ENCODE measurements around the gene NXPE1.
A peak's percentile ranks its signal among the peaks of the same experiment; 100 is the strongest.
"Not testable (repeated sequence)": the region's sequence is repeated elsewhere in the genome, so short reads cannot be mapped to it uniquely, and the experiment has no call there.

Gene NXPE1

DNA sequence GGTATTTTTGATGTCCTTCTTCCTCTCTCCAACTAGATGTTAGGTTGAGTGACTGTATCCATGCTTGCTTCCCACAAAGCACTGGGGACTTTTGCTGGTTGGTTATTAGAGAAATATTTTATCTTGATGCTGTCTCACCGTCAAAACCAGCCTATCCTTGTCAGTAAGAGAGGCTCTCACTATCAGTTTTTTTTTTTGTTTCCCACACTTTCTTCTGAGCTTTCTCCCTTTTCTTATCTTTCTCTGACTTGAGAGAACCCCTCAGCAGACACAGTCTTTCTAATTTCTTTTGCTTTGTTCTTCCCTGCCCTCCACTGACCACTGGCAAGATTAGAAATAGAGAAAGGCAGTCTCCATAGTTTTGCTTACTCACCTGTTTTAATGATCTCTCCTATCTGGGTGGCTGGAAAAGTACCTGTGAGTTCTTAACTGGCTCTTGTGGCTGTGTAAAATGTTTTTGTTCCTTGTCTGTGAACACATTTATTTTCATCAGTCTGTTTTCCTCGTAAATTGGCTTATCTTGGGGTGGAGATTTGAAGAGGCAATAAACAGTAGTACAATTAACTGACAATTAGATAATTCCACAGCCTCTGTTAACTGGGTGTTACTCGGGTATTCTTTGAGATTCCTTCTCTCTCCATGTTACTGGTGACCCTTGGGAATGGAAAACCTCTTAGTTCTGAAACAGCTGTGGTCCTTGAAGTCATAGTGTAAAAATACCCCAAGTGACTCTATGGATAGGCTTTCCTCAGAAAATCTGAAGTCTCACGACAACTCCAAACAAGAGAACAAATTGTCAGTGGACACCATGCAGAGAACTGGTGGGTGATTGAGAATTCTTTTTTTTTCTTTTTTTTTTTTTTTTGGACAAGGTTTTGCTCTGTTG is at the start of gene NXPE1:
Gene NXPE1 (minus strand): TSS at position 457 of the 886 bp plus-strand sequence. CDS start 8,680 bp downstream, outside the sequence.
- peaks cover 0 to 18% of the 10 kb centered on the region in 2 donors for H3K4me1 ChIP-seq (ENCODE audit: control insufficient read depth in 2 of 2, insufficient read depth in 2 of 2, low read length in 2 of 2)
- H3K27ac ChIP-seq (ENCODE audit: low read depth in 2 of 2, low read length in 2 of 2) = peak within 1 kb of the TSS; percentile 74 to 92
- peak within 1 kb of the TSS; percentile 71 to 80 for H3K4me3 ChIP-seq (ENCODE audit: low read length in 2 of 2)
- no peaks in the 10 kb centered on the region for H3K27me3 ChIP-seq (ENCODE audit: control insufficient read depth in 2 of 2, insufficient read depth in 2 of 2, low read length in 2 of 2)
- peak within 1 kb of the TSS; percentile 53 to 76 for H3K9ac ChIP-seq (ENCODE audit: low read depth in 1 of 2, low read length in 2 of 2)
- H3K9me3 ChIP-seq (ENCODE audit: control insufficient read depth in 2 of 2, low read length in 2 of 2) = no peaks in the 10 kb centered on the region
- H3K36me3 ChIP-seq (ENCODE audit: control insufficient read depth in 2 of 2, insufficient read depth in 2 of 2, low read length in 2 of 2) = no peaks in the 10 kb centered on the region

- H3K27ac ChIP-seq (ENCODE audit: low read depth in 2 of 2, low read length in 2 of 2) = no peak overlapping the region
Observed at GRCh38 chr11:114609429-114609828, 49.7 kb upstream of the NXPE1 start.

GRCh38 chr11:114608605-114609004 is 48.9 kb upstream of the NXPE1 start:
- not testable (repeated sequence) for H3K9ac ChIP-seq (ENCODE audit: low read depth in 1 of 2, low read length in 2 of 2); H3K4me1 ChIP-seq (ENCODE audit: control insufficient read depth in 2 of 2, insufficient read depth in 2 of 2, low read length in 2 of 2); H3K9me3 ChIP-seq (ENCODE audit: control insufficient read depth in 2 of 2, low read length in 2 of 2); H3K36me3 ChIP-seq (ENCODE audit: control insufficient read depth in 2 of 2, insufficient read depth in 2 of 2, low read length in 2 of 2); H3K27me3 ChIP-seq (ENCODE audit: control insufficient read depth in 2 of 2, insufficient read depth in 2 of 2, low read length in 2 of 2); H3K4me3 ChIP-seq (ENCODE audit: low read length in 2 of 2); H3K27ac ChIP-seq (ENCODE audit: low read depth in 2 of 2, low read length in 2 of 2)

More at GRCh38 chr11:114609429-114609828, 49.7 kb upstream of the NXPE1 start:
- H3K36me3 ChIP-seq (ENCODE audit: control insufficient read depth in 2 of 2, insufficient read depth in 2 of 2, low read length in 2 of 2) = peaks cover 0 to 3% of the 10 kb centered on the region in 2 donors
- H3K9me3 ChIP-seq (ENCODE audit: control insufficient read depth in 2 of 2, low read length in 2 of 2) = peaks cover 3 to 4% of the 10 kb centered on the region in 2 donors
- H3K4me1 ChIP-seq (ENCODE audit: control insufficient read depth in 2 of 2, insufficient read depth in 2 of 2, low read length in 2 of 2) = no peaks in the 10 kb centered on the region
- H3K27me3 ChIP-seq (ENCODE audit: control insufficient read depth in 2 of 2, insufficient read depth in 2 of 2, low read length in 2 of 2) = no peaks in the 10 kb centered on the region
- H3K9ac ChIP-seq (ENCODE audit: low read depth in 1 of 2, low read length in 2 of 2) = no peak overlapping the region
- H3K4me3 ChIP-seq (ENCODE audit: low read length in 2 of 2) = no peak overlapping the region

GRCh38 chr11:114607753-114608459 is 48.2 kb upstream of the NXPE1 start:
- Histone ChIP-seq H3K27me3 (ENCODE audit: control insufficient read depth in 2 of 2, insufficient read depth in 2 of 2, low read length in 2 of 2) (no peaks in the 10 kb centered on the region), H3K4me1 (ENCODE audit: control insufficient read depth in 2 of 2, insufficient read depth in 2 of 2, low read length in 2 of 2) (no peaks in the 10 kb centered on the region), H3K9me3 (ENCODE audit: control insufficient read depth in 2 of 2, low read length in 2 of 2) (peaks cover under 1 to 3% of the 10 kb centered on the region in 2 donors), H3K27ac (ENCODE audit: low read depth in 2 of 2, low read length in 2 of 2) (no peak overlapping the region), H3K36me3 (ENCODE audit: control insufficient read depth in 2 of 2, insufficient read depth in 2 of 2, low read length in 2 of 2) (peaks cover 0 to 3% of the 10 kb centered on the region in 2 donors), H3K9ac (ENCODE audit: low read depth in 1 of 2, low read length in 2 of 2) (no peak overlapping the region), H3K4me3 (ENCODE audit: low read length in 2 of 2) (no peak overlapping the region)

DNA sequence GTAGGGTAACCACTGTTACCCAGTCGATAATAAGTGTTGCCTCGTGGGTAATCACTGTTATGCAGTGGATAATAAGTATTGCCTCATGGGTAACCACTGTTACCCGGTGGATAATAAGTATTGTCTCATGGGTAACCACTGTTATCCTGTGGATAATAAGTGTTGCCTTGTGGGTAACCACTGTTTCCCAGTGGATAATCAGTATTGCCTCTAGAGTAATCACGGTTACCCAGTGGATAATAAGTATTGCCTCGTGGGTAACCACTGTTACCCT is 47.1 kb upstream of the NXPE1 start:
- H3K9ac ChIP-seq (ENCODE audit: low read depth in 1 of 2, low read length in 2 of 2); H3K27me3 ChIP-seq (ENCODE audit: control insufficient read depth in 2 of 2, insufficient read depth in 2 of 2, low read length in 2 of 2); H3K4me3 ChIP-seq (ENCODE audit: low read length in 2 of 2); H3K27ac ChIP-seq (ENCODE audit: low read depth in 2 of 2, low read length in 2 of 2); H3K4me1 ChIP-seq (ENCODE audit: control insufficient read depth in 2 of 2, insufficient read depth in 2 of 2, low read length in 2 of 2); H3K9me3 ChIP-seq (ENCODE audit: control insufficient read depth in 2 of 2, low read length in 2 of 2); H3K36me3 ChIP-seq (ENCODE audit: control insufficient read depth in 2 of 2, insufficient read depth in 2 of 2, low read length in 2 of 2): not testable (repeated sequence)

- Histone ChIP-seq H3K36me3 (ENCODE audit: control insufficient read depth in 2 of 2, insufficient read depth in 2 of 2, low read length in 2 of 2) (no peaks in the 10 kb centered on the region), H3K27me3 (ENCODE audit: control insufficient read depth in 2 of 2, insufficient read depth in 2 of 2, low read length in 2 of 2) (no peaks in the 10 kb centered on the region), H3K9ac (ENCODE audit: low read depth in 1 of 2, low read length in 2 of 2) (no peak overlapping the region), H3K27ac (ENCODE audit: low read depth in 2 of 2, low read length in 2 of 2) (no peak overlapping the region), H3K9me3 (ENCODE audit: control insufficient read depth in 2 of 2, low read length in 2 of 2) (peaks cover 0 to 3% of the 10 kb centered on the region in 2 donors), H3K4me3 (ENCODE audit: low read length in 2 of 2) (no peak overlapping the region), H3K4me1 (ENCODE audit: control insufficient read depth in 2 of 2, insufficient read depth in 2 of 2, low read length in 2 of 2) (no peaks in the 10 kb centered on the region)
Observed at GRCh38 chr11:114606003-114606801, 46.5 kb upstream of the NXPE1 start.

- no peak overlapping the region for H3K27ac ChIP-seq (ENCODE audit: low read depth in 2 of 2, low read length in 2 of 2)
- H3K4me1 ChIP-seq (ENCODE audit: control insufficient read depth in 2 of 2, insufficient read depth in 2 of 2, low read length in 2 of 2) = no peaks in the 10 kb centered on the region
- no peak overlapping the region for H3K4me3 ChIP-seq (ENCODE audit: low read length in 2 of 2)
- no peak overlapping the region for H3K9ac ChIP-seq (ENCODE audit: low read depth in 1 of 2, low read length in 2 of 2)
- no peaks in the 10 kb centered on the region for H3K27me3 ChIP-seq (ENCODE audit: control insufficient read depth in 2 of 2, insufficient read depth in 2 of 2, low read length in 2 of 2)
- H3K9me3 ChIP-seq (ENCODE audit: control insufficient read depth in 2 of 2, low read length in 2 of 2) = peaks cover 0 to 3% of the 10 kb centered on the region in 2 donors
- H3K36me3 ChIP-seq (ENCODE audit: control insufficient read depth in 2 of 2, insufficient read depth in 2 of 2, low read length in 2 of 2) = no peaks in the 10 kb centered on the region
Observed at GRCh38 chr11:114605370-114605769, 45.7 kb upstream of the NXPE1 start.

DNA sequence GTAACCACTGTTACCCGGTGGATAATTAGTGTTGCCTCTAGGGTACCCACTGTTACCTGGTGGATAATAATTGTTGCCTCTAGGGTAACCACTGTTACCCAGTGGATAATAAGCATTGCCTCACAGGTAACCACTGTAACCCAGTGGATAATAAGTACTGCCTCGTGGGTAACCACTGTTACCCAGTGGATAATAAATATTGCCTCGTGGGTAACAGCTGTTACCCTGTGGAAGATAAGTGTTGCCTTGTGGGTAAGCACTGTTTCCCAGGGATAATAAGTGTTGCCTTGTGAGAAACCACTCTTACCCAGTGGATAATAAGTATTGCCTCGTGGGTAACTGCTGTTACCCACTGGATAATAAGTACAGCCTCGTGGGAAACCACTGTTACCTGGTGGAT is 45.2 kb upstream of the NXPE1 start:
- H3K9me3 ChIP-seq (ENCODE audit: control insufficient read depth in 2 of 2, low read length in 2 of 2) = peaks cover 0 to 3% of the 10 kb centered on the region in 2 donors

GRCh38 chr11:114604179-114604813 is 44.6 kb upstream of the NXPE1 start:
- H3K27ac ChIP-seq (ENCODE audit: low read depth in 2 of 2, low read length in 2 of 2) = no peak overlapping the region
- H3K9me3 ChIP-seq (ENCODE audit: control insufficient read depth in 2 of 2, low read length in 2 of 2) = peaks cover 0 to 3% of the 10 kb centered on the region in 2 donors
- H3K9ac ChIP-seq (ENCODE audit: low read depth in 1 of 2, low read length in 2 of 2) = no peak overlapping the region
- H3K4me1 ChIP-seq (ENCODE audit: control insufficient read depth in 2 of 2, insufficient read depth in 2 of 2, low read length in 2 of 2) = no peaks in the 10 kb centered on the region
- no peaks in the 10 kb centered on the region for H3K36me3 ChIP-seq (ENCODE audit: control insufficient read depth in 2 of 2, insufficient read depth in 2 of 2, low read length in 2 of 2)
- no peak overlapping the region for H3K4me3 ChIP-seq (ENCODE audit: low read length in 2 of 2)
- H3K27me3 ChIP-seq (ENCODE audit: control insufficient read depth in 2 of 2, insufficient read depth in 2 of 2, low read length in 2 of 2) = no peaks in the 10 kb centered on the region

More for the DNA sequence above, 45.2 kb upstream of the NXPE1 start:
- H3K27ac ChIP-seq (ENCODE audit: low read depth in 2 of 2, low read length in 2 of 2) = no peak overlapping the region
- no peaks in the 10 kb centered on the region for H3K4me1 ChIP-seq (ENCODE audit: control insufficient read depth in 2 of 2, insufficient read depth in 2 of 2, low read length in 2 of 2)
- H3K36me3 ChIP-seq (ENCODE audit: control insufficient read depth in 2 of 2, insufficient read depth in 2 of 2, low read length in 2 of 2) = no peaks in the 10 kb centered on the region
- H3K27me3 ChIP-seq (ENCODE audit: control insufficient read depth in 2 of 2, insufficient read depth in 2 of 2, low read length in 2 of 2) = no peaks in the 10 kb centered on the region
- H3K9ac ChIP-seq (ENCODE audit: low read depth in 1 of 2, low read length in 2 of 2) = no peak overlapping the region
- H3K4me3 ChIP-seq (ENCODE audit: low read length in 2 of 2) = no peak overlapping the region

Measured in mucosa of rectum (tissue), 2 donors.